Measurements from ENCODE around the gene LRRC26.

Gene LRRC26

DNA sequence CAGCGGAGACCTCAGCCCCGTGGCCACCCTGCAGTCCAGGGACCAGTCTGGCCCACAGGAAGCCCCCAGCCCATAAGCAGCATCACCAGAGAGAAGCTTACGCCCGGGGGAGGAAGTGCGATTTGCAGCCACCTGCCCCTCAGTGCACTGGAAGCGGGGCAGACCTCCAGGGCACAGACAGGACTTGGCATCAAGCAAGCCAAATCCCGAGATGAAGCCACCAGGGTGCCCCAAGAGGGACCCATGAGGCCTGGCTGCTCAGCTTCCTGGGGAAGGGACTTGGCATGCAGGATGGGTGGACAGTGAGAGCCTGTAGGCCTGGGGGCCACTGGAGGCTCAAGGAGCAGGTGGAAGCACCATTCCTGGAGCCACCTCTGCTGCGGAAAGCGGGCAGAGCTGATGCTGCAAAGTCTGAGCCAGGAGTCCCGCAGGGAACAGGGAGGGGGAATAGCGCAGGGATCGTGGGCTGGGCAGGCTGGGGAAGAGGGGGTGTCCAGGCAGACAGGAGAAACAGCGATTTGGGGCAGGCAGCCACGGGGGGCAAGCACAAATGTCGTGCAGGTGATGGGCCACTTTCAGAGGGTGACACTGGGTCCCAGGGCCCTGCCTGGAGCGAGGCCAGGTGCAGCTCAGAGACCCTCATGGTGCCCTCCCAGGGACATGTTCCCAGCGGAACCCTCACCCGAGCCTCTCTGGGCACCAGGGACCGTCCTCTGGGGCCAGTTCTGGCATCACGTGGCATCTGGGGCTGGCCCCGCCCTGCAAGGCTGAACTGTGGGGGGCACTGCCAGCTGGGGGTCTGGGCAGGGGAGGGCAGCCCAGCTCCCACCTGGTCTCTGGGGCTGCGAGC lies 3.2 kb downstream of the LRRC26 start:
- no peak for DNase-seq

DNA sequence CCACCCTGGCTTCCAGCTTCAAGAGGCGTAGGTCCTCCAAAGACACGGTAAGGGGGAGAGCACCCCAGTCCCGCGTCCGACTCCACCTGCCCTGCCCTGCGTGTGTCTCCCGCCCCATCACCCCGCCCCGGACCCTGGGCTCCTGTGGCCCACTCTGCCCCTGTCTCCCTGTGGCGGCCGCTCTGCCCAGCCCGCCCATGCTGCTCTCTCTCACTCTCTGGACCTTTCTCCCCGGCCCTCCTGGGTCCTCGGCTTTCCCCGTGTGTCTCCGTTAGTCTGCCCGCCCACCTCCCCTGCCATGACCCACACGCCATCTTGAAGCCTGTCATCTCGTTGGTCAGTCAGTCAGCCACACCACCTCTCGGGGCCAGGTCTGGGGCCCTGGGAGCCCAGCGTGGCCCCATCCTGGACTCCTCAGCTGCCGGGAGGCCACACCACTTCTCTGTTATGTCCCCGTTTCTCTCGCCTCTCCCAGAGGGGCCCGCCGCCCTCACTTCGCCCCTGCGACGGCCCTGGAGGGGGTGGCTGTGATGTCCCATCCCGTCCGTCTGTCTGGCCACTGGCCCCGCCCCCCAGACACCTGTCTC lies 4.5 kb downstream of the LRRC26 start:
- no peak for DNase-seq

- no peak for DNase-seq
Observed at GRCh38 chr9:137164370-137165249, 5.2 kb downstream of the LRRC26 start.

DNA sequence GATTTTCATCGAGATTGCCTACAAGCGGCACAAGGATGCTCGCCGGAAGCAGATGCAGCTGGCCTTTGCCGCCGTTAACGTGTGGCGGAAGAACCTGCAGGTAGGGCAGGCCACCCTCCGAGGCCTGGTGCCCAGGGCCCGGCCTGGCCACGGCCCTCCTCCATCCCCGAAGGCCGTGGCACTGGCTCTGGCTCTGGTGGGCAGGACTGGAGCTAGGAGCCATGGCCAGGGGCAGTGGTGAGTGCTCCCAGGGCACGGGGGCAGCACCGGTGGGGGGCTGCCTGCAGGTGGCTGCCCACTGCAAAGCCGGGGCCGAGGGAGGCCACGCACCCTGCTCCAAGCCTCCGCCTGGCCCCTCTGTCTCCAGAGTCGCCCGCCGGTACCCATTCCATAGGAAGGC lies 6.0 kb downstream of the LRRC26 start:
- no peak for DNase-seq

- peak in 1 of 2 experiments; percentile 43 for DNase-seq
Observed at GRCh38 chr9:137163365-137163715, 6.5 kb downstream of the LRRC26 start.

- peak in 1 of 2 experiments; percentile 43 for DNase-seq
Observed at GRCh38 chr9:137162505-137163364, 7.1 kb downstream of the LRRC26 start.

GRCh38 chr9:137161558-137162486 lies 8.0 kb downstream of the LRRC26 start:
- DNase-seq = no peak

DNA sequence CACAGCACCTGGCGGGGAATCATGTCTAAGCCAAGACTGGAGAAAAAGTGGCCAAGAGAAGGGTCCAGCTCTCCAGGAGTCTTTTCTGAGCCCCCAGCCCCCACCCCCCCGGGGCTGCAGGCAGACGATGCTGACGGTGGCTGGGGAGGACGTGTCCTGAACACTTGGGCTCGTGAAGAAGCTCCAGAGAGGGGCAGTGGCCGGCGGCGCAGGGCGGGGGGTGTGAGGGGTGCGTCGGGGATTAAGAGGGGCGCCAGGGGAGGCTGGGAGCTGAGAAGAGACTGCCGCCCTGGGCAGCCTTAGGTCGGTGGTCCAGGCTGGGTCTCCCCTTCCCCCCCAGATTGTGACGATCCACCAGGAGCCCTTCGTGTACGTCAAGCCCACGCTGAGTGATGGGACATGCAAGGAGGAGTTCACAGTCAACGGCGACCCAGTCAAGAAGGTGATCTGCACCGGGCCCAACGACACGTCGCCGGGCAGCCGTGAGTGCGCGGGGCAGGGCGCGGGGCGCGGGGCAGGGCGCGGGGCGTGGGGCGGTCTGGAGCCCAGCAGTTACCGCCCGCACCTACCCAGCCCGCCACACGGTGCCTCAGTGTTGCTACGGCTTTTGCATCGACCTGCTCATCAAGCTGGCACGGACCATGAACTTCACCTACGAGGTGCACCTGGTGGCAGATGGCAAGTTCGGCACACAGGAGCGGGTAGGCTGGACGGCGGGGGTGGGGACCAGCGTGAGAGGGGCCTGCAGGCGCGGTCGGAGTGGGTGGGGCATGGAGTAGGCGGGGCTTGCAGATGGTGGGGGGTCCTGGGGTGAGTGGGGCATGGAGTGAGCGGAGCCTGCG lies 8.9 kb downstream of the LRRC26 start:
- DNase-seq = no peak

DNA sequence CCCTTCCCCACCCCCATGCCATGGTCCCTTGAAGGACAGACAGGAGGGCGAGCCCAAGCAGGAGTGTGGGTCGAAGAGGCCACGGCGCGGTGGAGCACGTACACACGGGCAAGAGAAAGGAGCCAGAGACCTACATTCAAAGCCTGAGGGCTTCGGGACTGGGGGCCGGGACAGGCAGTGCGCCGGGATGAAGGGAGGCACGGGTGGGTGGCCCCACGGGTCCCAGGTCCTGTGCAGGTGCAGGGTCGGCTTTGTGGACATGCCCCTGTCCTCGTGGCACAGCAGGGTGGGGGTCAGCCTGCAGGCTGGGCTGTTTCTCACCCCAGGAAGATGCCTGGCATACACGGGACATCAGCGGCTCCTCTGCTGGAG lies 9.8 kb downstream of the LRRC26 start:
- no peak for DNase-seq

DNA sequence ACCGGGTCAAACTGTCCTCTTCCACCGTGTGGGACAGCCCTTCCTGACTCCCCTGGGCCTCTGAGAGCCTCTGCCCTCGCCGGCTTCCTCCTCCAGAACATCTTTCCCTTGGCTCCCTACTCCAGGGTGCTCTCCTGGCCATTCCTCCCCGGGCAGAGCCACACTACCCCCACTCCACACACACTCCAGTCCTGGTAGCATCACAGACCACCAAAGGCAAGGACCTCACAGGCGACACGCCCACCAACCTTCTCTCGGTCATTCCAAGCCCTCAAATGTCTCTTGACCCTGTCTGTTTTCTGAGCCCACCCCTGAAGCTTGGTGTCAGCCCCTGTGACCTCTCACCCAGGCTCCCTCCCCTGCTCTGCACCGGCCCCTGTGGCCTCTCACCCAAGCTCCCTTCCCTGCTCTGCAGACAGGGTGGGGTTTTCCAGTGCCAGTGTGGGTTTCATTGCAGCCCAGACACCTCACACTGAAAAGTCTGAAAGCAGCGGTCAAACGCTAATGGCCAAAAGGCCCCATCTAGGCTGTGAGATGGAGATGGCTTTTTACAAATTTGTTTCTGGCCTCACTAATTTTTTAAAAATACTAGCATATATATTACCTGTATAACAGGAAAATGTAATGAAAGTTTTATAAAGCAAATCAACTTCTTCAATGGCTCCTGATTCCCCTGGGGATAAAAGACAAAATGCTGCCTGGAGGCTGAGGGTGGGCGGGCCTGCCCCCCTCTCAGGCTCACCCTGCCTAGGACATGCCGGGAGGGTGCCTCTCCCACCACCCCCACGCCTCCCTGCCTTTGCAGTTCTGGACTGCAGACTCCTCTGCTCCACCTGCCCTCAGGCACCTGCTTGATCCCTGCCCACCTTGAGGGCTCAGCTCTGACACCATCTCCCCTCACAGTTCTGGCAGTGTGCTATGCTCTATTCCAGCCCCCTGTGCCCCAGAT lies 10.5 kb downstream of the LRRC26 start:
- DNase-seq = no peak

- DNase-seq = no peak
Observed at GRCh38 chr9:137158625-137159024, 11.2 kb downstream of the LRRC26 start.

- DNase-seq = no peak
Observed at GRCh38 chr9:137157618-137158415, 12.0 kb downstream of the LRRC26 start.

DNA sequence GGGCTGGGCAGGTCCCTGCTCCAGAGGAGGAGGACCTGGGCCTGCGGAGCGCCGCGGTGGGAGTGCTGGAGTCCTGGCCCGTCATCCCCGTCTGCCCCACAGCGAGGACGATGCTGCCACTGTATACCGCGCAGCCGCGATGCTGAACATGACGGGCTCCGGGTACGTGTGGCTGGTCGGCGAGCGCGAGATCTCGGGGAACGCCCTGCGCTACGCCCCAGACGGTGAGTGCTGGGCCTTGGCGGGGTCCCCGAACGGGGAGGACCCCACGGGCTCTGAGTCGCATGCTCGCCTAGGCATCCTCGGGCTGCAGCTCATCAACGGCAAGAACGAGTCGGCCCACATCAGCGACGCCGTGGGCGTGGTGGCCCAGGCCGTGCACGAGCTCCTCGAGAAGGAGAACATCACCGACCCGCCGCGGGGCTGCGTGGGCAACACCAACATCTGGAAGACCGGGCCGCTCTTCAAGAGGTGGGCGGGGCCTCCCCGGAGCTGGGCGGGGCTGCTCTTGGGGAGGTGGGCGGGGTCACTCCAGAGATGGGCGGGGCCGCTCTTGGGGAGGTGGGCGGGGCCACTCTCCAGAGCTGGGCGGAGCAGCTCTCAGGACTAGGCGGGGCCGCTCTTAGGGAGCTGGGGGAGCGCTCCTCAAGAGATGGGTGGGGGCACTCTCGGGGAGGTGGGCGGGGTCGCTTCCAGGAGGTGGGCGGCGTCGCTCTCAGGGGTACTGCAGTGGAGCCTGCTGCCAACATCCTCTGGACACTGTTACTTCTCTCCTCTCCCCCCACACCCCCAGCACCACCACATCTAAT lies 13.1 kb downstream of the LRRC26 start:
- DNase-seq = peak in 1 of 2 experiments; percentile 23

- no peak for DNase-seq
Observed at GRCh38 chr9:137152844-137153405, 16.9 kb downstream of the LRRC26 start.

- DNase-seq = no peak
Observed at GRCh38 chr9:137150617-137151457, 19.0 kb downstream of the LRRC26 start.

- no peak for DNase-seq
Observed at GRCh38 chr9:137149942-137150616, 19.8 kb downstream of the LRRC26 start.

All from SW 1271 (cell line).